ENCODE data around the gene TRIM67. TPM values are rescaled to one million over a fixed set of nuclear protein-coding genes. Genes with fewer than 3 reads are reported as not detected.
"Not testable (repeated sequence)": the region's sequence is repeated elsewhere in the genome, so short reads cannot be mapped to it uniquely, and the experiment has no call there.

The TRIM67 gene
- total RNA-seq: 0.04 TPM

DNA sequence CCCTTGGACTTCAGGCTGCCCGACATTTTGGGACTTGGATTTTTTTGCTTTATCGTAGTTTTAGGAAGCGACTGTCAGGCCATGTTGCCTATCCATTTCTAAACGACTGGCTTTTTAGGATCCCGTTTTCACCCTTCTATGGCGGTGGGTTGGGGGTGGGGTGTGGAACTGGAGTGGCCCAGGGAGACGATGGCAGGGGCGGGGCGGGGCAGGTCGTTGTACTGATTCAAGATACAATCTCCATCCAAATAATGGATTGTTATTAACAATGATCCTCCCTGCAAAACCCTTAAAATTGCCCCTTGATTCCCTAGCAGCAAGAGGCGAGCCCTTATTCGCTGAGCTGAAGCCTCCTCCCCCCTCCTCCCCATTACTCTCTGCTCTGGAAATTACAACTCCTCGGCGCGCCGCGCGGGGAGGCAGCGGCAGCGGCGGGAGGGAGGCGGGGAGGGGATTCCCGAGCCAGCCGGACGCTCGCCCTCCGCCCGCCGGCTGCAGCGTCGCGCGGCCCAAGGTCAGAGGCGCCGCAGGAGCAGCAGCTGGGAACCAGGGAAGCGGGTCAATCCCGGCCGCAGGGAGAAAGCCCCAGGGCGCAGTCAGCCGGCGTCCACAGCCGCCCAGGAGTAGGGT lies at the start of gene TRIM67:
Gene TRIM67 (plus strand): TSS at position 392 of the 630 bp plus-strand sequence. CDS start 912 bp downstream, outside the sequence.
- ATAC-seq: no peak
- no peak for DNase-seq (ENCODE audit: low spot score)
- intact Hi-C loops (cut with DNase I): no loop called here

DNA sequence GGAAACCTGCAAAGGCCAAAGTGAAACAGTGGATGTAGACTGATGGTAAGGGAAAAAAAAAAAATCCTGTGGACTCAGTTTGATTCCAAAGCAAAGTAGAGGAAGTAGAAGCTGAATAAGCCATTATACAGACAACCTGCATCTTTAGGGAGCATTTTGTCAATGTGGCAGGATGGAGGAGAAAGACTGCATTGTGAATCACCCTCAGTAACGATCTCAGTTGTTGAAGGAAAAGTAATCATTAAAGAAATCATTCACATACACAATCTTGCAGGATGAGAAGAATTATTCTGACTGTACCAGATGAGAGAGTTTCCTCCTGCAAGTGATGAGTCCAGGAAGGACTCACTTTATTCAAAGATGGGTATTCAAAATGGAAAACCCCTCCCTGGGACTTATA lies 45.1 kb upstream of the TRIM67 start:
- intact Hi-C loops (cut with DNase I): no loop called here
- DNase-seq (ENCODE audit: low spot score): no peak
- no peak for ATAC-seq

DNA sequence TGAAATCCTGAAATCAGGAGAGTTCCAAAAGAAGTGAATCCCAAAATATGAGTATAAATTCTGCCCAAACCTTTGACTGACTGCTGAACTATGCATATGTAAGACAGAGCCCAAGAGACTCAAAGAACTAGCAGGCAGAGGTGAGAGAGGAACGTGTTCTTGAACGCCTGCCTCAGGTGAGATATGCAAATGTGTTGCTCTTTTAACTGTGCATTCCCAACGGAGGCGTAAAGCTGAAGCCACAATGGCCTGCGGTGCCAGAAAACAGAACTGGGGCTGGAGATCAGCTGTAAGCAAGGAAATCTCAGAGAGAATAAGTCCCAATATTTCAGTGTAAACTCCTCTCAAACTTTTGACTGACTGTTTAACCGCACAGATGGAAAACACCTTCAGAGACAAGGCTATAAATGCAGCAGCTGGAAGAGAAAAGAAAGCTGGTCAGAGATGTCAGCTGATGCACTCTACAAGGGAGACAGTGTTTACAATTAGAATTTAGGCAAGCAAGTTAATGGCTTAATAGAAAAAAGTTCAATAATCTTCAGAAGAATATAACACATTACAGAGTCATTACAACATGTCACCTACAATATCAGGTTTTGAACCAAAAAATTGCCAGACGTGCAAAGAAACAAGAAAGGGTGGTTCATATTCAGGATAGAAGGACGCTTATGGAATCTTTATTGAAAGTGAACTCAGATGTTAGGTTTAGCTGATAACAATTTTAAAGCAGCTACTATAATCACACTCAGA lies 43.0 kb upstream of the TRIM67 start:
- no peak for ATAC-seq
- DNase-seq (ENCODE audit: low spot score): no peak
- intact Hi-C loops (cut with DNase I): no loop called here

DNA sequence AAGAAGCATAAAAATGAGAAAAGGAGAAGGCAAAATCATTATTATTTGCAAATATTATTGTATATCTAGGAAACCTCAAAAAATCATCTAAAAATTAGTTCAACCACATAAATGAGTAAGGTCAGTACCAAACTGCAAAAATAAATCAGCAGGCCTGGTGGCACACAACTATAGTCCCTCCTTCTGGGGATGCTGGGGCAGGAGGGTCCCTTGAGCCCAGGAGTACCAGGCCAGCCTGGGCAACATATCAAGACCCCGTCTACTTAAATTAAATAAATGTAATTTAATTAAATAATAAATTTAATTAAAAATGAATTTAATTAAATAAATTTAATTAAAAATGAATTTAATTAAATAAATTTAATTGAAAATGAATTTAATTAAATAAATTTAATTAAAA lies 40.3 kb upstream of the TRIM67 start:
- no peak for DNase-seq (ENCODE audit: low spot score)
- intact Hi-C loops (cut with DNase I): no loop called here
- no peak for ATAC-seq

DNA sequence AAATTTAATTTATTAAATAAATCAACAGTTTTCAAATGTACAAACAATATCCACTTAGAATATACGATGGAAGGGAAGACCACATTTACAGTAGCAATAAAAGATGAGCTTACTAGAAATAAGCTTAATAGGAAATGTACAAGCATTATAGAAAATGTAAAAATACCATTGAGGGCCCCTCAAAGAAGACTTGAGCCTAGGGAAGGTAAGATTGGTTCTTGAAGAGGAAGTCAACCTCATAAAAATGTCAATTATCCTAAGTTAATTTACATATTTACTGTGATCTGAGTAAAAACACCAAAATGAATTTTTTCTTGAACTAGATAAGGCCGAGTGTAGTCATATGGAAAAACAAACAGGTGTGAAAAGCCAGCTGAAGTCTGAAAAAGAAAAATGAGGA lies 39.7 kb upstream of the TRIM67 start:
- ATAC-seq: no peak
- intact Hi-C loops (cut with DNase I): no loop called here
- no peak for DNase-seq (ENCODE audit: low spot score)

DNA sequence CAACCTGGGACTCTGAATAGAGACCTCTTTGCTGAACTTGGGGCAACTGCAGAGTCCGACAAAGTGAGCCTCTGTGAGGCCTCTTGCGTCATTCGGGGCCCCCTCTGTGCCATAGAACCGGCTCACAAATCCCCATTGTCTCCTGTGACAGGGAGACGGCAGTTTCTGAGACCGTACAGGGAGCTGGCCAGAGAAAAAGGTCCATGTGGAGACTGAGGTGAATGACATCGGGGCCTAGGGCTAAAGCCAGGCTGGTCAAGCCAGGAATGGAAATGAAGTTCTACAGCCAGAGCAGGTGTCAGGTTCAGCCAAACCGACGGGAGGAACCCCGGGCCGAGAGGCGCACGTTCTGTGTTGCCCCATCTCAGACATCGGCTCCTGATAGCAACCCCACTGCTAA lies 37.1 kb upstream of the TRIM67 start:
- ATAC-seq: no peak
- DNase-seq (ENCODE audit: low spot score): no peak
- intact Hi-C loops (cut with DNase I): no loop called here

DNA sequence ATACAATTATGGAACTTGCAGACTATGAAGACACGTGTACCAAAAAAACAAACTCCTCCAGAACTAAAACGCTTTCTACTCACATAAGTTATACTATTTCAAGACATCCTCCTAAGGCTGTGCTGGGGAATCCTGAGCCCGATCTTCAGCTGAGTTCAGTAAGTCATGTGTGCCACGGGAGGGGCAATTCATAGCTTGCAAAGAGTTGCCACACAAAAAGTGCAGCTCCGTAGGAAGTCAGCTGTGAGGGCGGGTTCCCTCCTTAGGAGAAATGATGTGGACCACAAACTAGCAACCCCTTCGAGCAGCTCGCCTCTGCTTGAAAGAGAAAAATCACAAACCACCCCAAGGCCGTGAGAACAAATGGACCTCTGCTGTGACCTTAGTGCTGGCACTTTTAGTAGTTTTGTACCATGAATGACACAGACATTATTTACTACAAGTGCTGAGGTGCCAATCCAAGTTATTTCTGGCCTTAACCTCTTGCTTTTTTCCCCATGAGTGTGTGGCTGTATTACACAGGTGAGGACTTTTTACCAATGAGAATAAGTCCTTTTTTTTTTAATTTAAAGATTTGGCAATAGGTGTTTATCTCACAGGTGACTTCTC lies 35.8 kb upstream of the TRIM67 start:
- DNase-seq (ENCODE audit: low spot score) (no peak), ATAC-seq (no peak)
- intact Hi-C loops (cut with DNase I): no loop called here

DNA sequence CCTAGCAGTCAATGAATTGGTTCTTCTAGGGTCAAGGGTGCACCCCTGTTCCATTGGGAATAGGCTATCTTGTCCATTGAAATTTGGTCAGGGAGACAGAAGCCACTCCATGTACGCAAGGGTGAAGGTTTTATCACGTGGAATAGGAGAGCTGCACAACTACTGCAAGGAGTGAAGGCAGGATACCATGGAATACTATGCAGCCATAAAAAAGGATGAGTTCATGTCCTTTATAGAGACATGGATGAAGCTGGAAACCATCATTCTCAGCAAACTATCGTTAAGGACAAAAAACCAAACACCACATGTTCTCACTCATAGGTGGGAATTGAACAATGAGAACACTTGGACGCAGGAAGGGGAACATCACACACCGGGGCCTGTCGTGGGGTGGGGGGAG lies 34.8 kb upstream of the TRIM67 start:
- ATAC-seq; DNase-seq (ENCODE audit: low spot score); intact Hi-C loops (cut with DNase I): not testable (repeated sequence)

DNA sequence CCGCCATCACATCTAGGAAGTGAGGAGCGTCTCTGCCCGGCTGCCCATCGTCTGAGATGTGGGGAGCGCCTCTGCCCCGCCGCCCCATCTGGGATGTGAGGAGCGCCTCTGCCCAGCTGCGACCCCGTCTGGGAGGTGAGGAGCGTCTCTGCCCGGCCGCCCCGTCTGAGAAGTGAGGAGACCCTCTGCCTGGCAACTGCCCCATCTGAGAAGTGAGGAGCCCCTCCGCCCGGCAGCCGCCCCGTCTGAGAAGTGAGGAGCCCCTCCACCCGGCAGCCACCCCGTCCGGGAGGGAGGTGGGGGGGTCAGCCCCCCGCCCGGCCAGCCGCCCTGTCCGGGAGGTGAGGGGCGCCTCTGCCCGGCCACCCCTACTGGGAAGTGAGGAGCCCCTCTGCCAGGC lies 33.4 kb upstream of the TRIM67 start:
- intact Hi-C loops (cut with DNase I); DNase-seq (ENCODE audit: low spot score); ATAC-seq: not testable (repeated sequence)

DNA sequence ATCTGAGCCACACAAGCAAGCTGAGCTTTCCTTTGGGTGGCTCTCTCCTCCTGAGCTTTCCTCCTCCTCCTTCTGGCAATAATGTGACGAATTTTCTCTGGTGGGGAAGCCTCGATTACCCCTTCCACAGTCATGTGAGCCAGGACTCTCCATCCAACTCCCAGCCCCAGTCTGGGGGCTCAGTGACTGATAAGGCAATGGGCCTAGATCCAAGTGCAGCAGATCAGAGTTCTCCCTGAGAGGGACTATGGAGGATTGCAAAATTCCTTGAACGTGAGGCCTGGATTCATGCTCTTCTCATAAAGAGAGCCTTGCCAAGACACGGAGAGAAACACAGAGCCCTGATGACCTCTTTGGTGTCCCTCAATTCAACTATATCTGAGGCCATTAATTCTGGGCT lies 31.3 kb upstream of the TRIM67 start:
- DNase-seq (ENCODE audit: low spot score) (no peak), ATAC-seq (no peak)
- intact Hi-C loops (cut with DNase I): no loop called here

DNA sequence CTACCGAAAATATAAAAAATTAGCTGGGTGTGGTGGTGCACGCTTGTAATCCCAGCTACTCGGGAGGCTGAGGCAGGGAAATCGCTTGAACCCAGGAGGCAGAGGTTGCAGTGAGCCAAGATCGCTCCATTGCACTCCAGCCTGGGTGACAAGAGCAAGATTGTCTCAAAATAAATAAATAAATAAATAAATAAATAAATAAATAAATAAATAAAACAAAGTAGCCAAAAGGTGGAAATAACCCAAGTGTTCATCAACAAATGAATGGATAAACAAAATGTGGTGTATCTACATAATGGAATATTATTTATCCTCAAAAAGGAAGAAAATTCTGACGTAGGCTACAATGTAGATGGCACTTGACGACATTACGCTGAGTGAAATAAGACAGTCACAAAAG lies 29.3 kb upstream of the TRIM67 start:
- DNase-seq (ENCODE audit: low spot score); intact Hi-C loops (cut with DNase I); ATAC-seq: not testable (repeated sequence)

DNA sequence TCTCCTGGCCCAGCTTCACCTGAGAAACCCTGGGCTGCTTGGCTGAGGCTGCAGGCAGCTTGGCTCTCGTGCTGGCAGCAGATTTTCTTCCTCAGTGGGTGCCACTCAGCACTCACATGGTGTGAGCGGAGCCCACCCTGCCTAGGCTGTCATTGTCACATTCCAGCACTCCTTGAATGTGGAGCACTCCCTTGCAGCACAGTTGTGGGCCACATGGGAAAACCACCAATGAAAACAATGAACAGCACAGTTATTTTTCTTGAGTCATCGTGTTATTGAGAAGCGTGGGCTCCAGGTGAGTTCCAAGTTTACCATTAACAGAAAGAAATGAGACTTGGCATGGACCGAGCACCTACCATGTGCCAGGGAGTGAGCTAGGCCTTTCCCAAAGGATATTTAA lies 27.2 kb upstream of the TRIM67 start:
- intact Hi-C loops (cut with DNase I): no loop called here
- no peak for DNase-seq (ENCODE audit: low spot score)
- no peak for ATAC-seq

DNA sequence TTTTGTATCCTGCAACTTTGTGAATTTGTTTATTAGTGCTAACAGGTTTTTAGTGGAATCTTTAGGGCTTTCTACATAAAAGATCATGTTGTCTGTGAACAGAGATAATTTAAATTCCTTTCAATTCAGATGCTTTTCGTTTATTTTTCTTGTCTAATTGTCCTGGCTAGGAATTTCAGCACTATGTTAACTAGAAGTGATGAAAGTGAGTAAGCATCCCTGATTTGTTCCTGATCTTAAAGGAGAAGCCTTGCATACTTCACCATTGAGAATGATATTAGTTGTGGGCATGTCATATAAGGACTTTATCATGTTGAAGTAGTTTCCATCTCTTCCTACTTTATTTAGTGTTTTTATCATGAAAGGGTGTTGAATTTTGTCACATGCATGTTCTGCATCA lies 23.6 kb upstream of the TRIM67 start:
- intact Hi-C loops (cut with DNase I): no loop called here
- no peak for DNase-seq (ENCODE audit: low spot score)
- ATAC-seq: no peak

DNA sequence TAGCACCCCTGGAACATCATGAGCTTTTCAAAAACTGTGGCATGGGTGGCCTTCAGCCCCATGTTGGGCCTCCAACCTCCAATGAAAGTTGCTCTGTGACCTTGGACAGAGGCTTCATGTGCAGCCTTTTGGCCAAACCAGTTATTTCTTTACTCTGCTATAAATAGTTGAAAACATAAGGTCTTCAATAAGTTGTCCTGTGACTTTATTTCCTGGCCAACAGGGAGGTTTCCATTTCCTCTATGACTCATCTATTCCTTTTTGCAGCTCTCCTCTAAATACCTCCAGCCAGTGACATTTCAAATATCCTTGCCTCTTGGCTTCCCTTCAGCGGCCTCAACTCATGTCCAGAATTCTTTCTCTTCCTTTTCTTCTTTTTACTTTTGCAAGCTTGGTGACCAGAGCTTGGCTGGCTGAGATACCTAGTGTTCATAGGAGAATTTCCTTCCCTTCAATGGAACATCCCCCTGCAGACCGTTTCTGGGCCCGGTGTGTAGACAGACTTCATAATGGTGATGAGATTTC lies 22.7 kb upstream of the TRIM67 start:
- intact Hi-C loops (cut with DNase I): no loop called here
- DNase-seq (ENCODE audit: low spot score) (no peak), ATAC-seq (peak; percentile 24)

DNA sequence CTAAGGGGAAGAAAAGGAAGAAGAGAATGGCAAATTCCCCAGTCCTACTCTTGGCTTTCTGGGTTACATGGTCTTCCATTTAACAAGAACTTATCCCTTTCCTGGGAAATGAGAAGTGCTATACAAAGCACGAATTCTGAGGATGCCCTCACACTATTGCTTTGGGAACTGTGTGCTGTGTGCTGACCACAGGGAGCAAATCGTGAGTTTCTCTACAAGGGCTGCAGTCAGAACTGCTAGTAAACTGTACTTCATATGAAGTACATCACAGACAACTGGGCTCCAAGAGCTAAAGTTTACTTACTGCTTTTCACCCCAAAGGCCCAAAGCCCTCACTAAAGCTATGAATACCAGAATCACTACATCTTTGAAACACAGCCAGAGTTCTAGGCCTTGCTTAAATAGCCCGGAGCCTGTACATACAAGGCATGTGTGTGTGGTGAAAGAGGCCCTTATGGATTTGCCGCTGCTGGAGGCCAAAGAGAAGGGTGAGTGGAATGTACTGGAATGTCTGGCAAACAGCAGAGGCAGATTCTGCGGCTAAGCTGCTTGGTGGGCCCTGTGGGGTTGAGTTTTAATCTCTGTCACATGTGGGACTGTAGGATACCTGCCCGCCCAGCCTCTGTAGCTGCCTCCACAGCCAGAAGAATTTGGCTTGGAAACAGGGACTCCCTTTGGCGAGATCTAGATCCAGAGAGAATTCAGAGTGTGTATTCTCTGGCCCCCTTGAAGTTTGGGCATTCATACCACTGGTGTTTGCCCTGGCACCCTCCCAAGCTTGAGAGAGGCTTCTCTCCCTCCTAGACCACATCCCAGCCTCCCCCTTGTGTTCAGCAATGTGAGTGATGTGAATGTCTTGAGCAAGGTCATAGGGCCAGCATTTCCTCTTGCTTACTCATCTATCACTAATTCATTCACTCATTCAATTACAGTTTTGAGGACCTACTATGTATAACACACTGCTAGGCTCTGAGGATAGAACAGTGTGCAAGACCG lies 21.9 kb upstream of the TRIM67 start:
- peak; percentile 73 for ATAC-seq
- intact Hi-C loops (cut with DNase I): no loop called here
- no peak for DNase-seq (ENCODE audit: low spot score)

DNA sequence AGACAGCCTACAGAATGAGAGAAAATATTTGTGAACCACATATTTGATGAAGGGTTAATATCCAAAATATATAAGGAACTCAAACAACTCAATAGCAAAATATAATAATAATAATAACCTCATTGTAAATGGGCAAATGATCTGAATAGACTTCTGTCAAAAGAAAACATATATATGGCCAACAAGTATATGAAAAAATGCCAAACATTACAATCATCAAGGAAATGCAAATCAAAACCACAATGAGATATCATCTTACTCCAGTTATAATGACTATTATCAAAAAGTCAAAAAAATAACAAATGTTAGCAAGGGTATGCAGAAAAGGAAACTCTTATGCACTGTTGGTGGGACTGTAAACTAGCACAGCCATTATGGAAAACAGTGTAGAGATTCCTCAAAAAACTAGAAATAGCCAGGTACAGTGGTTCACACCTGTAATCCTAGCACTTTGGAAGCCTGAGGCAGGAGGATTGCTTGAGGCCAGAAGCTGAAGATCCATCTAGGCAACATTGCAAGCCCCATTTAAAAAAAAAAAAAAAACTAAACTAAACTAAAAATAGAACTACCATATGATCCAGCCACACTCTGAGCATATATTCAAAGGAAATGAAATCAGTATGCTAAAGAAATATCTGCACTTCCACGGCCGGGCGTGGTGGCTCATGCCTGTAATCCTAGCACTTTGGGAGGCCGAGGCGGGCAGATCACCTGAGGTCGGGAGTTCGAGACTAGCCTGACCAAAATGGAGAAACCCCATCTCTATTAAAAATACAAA lies 17.3 kb upstream of the TRIM67 start:
- DNase-seq (ENCODE audit: low spot score) (no peak), ATAC-seq (no peak)
- intact Hi-C loops (cut with DNase I): no loop called here

DNA sequence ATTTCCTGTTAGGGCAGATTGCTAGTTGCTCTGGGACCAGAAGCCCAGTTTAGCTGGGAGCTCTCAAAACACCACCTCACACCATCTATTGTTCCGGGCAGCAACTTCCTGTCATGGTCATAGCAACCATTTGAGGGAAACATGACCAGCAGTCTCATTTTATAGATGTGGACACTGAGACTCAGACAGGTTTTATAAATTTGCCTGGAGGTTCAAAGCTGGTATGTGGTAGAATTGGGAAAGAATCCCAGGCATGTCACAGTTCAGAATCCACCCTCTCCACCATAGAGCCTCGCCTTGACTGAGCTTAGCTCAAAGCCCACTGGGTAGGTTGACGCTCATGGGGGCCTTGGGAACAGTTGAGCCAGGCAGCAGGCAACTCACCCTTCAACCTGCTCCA lies 14.0 kb upstream of the TRIM67 start:
- no peak for DNase-seq (ENCODE audit: low spot score)
- ATAC-seq: no peak
- intact Hi-C loops (cut with DNase I): no loop called here

DNA sequence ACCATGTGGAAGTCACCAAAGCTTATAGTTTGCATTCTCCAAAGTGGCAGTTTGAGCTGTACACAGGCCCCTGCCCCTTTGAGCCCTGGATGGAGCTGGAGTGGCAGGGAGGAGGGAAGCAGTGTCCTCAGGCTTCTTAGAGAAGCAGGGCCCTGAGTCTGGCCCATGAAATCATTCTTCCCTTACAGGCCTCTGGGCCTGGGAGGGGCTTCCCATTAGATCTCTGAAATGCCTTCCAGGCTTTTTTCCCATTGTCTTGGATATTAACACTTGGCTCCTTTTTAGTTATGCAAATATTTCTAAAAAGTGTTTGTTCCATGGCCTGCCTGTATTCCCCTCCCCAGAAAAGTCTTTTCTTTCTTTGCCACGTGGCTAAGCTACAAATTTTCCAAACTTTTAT lies 10.0 kb upstream of the TRIM67 start:
- ATAC-seq: no peak
- intact Hi-C loops (cut with DNase I): no loop called here
- no peak for DNase-seq (ENCODE audit: low spot score)

Data from sciatic nerve (tissue), 2 donors.